PC-3 (cell line): ENCODE measurements around the gene CPA3. TPM values are rescaled to one million over a fixed set of nuclear protein-coding genes. Genes with fewer than 3 reads are reported as not detected.

Experiments used
- ATAC-seq: fragments of 200-7000 bp; cut with Tn5 transposase; 2 replicates; pipeline ENCODE4 v1.9.1; 2020; ENCODE audit warnings: mild to moderate bottlenecking, moderate library complexity
- BruUV-seq: library from RNA; stranded (reverse); fragments of 400-500 nt; replicated peaks from 2 replicates; lab custom pipeline; 2021; lab: Mats Ljungman, UMichigan
- CTCF ChIA-PET: fragments of 300-600 bp; sonication (Branson Sonifier 250); formaldehyde crosslinking; loops from one replicate; lab custom pipeline; 2022; ENCODE audit warnings: antibody characterized with exemption; lab: Charles Lee
- POLR2A ChIA-PET: fragments of 300-600 bp; sonication (Branson Sonifier 250); formaldehyde crosslinking; loops from one replicate; lab custom pipeline; 2022; ENCODE audit warnings: antibody characterized with exemption; ENCODE audit not compliant: unreplicated experiment; lab: Charles Lee
- DNase-seq: peaks from one replicate; pipeline ENCODE4 v3.0.0-alpha.2; 2015
- H2AFZ ChIP-seq: fragments of 300-600 bp; sonication (generic); 2 replicates; pipeline ENCODE4 v1.6.0; 2016; ENCODE audit warnings: antibody characterized with exemption, low read length
- H3F3A ChIP-seq: fragments of 300-600 bp; sonication (generic); one replicate; pipeline ENCODE4 v1.6.0; 2017; ENCODE audit warnings: antibody characterized with exemption, low read length, control low read depth, mild to moderate bottlenecking; ENCODE audit not compliant: unreplicated experiment
- H3K27ac ChIP-seq: fragments of 300-600 bp; sonication (generic); 2 replicates; pipeline ENCODE4 v1.5.1; 2016; ENCODE audit warnings: mild to moderate bottlenecking, low read length
- H3K27me3 ChIP-seq: fragments of 300-600 bp; sonication (generic); 2 replicates; pipeline ENCODE4 v1.6.1; 2016; ENCODE audit warnings: low read length, mixed read lengths
- H3K36me3 ChIP-seq: fragments of 300-600 bp; sonication (generic); 2 replicates; pipeline ENCODE4 v1.6.1; 2016; ENCODE audit warnings: low read depth, mixed run types, low read length, mixed read lengths
- H3K4me1 ChIP-seq: fragments of 300-600 bp; sonication (generic); 2 replicates; pipeline ENCODE4 v1.5.1; 2016; ENCODE audit warnings: low read length; ENCODE audit not compliant: insufficient read depth
- H3K4me2 ChIP-seq: fragments of 300-600 bp; sonication (generic); 2 replicates; pipeline ENCODE4 v1.6.0; 2016; ENCODE audit warnings: low read length
- H3K4me3 ChIP-seq: fragments of 300-600 bp; sonication (generic); 2 replicates; pipeline ENCODE4 v1.5.1; 2016; ENCODE audit warnings: mild to moderate bottlenecking, low read length, mixed read lengths
- H3K79me2 ChIP-seq: fragments of 300-600 bp; sonication (generic); 2 replicates; pipeline ENCODE4 v1.6.1; 2017; ENCODE audit warnings: low read length, mixed read lengths
- H3K9ac ChIP-seq: fragments of 300-600 bp; sonication (generic); 2 replicates; pipeline ENCODE4 v1.6.0; 2016; ENCODE audit warnings: mild to moderate bottlenecking, low read length
- H3K9me2 ChIP-seq: fragments of 300-600 bp; sonication (generic); replicated peaks from 2 replicates; pipeline ENCODE4 v1.6.1; 2016; ENCODE audit warnings: mixed run types, low read length, mixed read lengths
- H3K9me3 ChIP-seq: fragments of 300-600 bp; sonication (generic); 2 replicates; pipeline ENCODE4 v1.6.1; 2016; ENCODE audit warnings: low read length, mixed read lengths
- H4K20me1 ChIP-seq: fragments of 300-600 bp; sonication (generic); 2 replicates; pipeline ENCODE4 v1.6.1; 2016; ENCODE audit warnings: low read length, mixed read lengths
- CTCF ChIP-seq: fragments of 300-600 bp; sonication (generic); conservative IDR thresholded peaks from 2 replicates; pipeline ENCODE4 v1.5.1; 2017; ENCODE audit warnings: antibody characterized with exemption, low read depth, mild to moderate bottlenecking, low read length
- EZH2 ChIP-seq: fragments of 300-600 bp; sonication (generic); IDR thresholded peaks from one replicate; pipeline ENCODE4 v1.6.1; 2017; ENCODE audit warnings: antibody characterized with exemption, mild to moderate bottlenecking, low read length; ENCODE audit not compliant: unreplicated experiment
- EZH2phosphoT487 ChIP-seq: fragments of 300-600 bp; sonication (generic); IDR thresholded peaks from 2 replicates; pipeline ENCODE4 v1.6.1; 2018; ENCODE audit warnings: mild to moderate bottlenecking, antibody characterized with exemption, low read length, borderline replicate concordance
- intact Hi-C: fragments of 100-400 bp; cut with micrococcal nuclease; formaldehyde crosslinking; loops from 2 replicates; pipeline ENCODE4 v1.9.0; 2023
- total RNA-seq: library from RNA; depleted of rRNA; stranded (reverse); fragments of >200 nt; gene quantifications from 2 replicates; pipeline ENCODE4 v1.2.3, GENCODE V29; 2014

CPA3 gene
- total RNA-seq, 1 experiment from 2014 or later = not detected

DNA sequence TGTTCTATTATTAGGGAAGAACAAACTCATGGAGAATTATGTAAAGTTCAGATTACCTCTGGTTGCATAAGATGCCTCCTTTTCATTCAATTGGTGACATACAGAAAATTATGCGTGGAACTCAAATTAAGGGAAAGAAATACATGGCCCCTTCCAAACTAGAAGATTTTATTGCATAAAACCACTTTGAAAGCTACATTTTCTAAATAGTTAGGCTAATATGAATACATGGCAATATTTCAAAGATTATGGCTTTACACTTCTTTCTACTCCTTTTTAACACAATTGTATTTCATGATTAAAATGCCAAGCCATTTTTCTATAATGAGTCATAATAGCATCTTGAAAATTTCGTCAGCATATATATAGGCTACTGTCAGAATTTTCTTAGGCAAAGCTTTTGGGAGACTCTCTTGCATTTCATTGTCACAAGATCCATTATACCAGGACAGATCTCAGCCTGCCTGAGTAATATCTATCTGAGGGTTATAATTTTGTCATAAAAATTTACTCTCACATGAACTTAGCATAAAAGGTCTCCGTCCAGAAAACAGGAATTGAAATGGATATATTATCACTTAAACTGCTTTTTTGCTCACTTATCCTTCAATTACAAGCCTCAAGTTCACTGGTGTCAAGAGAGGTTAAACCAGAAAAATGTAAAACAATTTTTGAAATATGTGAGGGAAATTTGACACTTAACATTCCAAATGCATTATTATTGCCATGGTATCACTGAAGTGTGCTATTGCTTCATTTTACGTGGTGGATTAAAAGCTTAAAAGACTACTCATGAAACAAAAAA lies 37.1 kb downstream of the CPA3 start:
- ATAC-seq = no peak
- H3K9me2 ChIP-seq = no peaks in the 10 kb centered on the region

GRCh38 chr3:148903022-148903442 lies 37.9 kb downstream of the CPA3 start:
- Histone ChIP-seq H3K9me3 (no peaks in the 10 kb centered on the region), H3K27me3 (peaks cover 17% of the 10 kb centered on the region; the same call in 1 of the 2 replicates), H3K9ac (no peak overlapping the region), H3K79me2 (no peaks in the 10 kb centered on the region), H3F3A (no peaks in the 10 kb centered on the region), H3K9me2 (no peaks in the 10 kb centered on the region), H3K36me3 (no peaks in the 10 kb centered on the region), H3K27ac (no peak overlapping the region), H3K4me2 (no peak overlapping the region), H3K4me3 (no peak overlapping the region), H3K4me1 (0 out of 2 replicates have a peak, but pooled peaks cover 9% of the 10 kb centered on the region), H4K20me1 (no peaks in the 10 kb centered on the region), H2AFZ (no peak overlapping the region)
- peak; percentile 21 for DNase-seq
- CTCF ChIA-PET = no interaction called here
- ATAC-seq = no peak; the same call in 1 of the 2 replicates
- no peak for TF ChIP-seq EZH2
- TF ChIP-seq CTCF = no peak
- TF ChIP-seq EZH2phosphoT487 = no peak
- BruUV-seq = no TSS peak
- intact Hi-C loops = no loop called here
- POLR2A ChIA-PET = no interaction called here

More for the DNA sequence above, 37.1 kb downstream of the CPA3 start:
- peak; percentile 39 for DNase-seq
- Histone ChIP-seq H3K9ac (no peak overlapping the region), H3K27me3 (peaks cover 20% of the 10 kb centered on the region), H3K4me1 (0 out of 2 replicates have a peak, but pooled peaks cover 9% of the 10 kb centered on the region), H3K4me2 (no peak overlapping the region), H3K79me2 (no peaks in the 10 kb centered on the region), H3K4me3 (no peak overlapping the region), H3K36me3 (no peaks in the 10 kb centered on the region), H3K9me3 (no peaks in the 10 kb centered on the region), H4K20me1 (no peaks in the 10 kb centered on the region), H3K27ac (no peak overlapping the region), H3F3A (no peaks in the 10 kb centered on the region), H2AFZ (no peak overlapping the region)
- intact Hi-C loops = no loop called here
- BruUV-seq = no TSS peak
- POLR2A ChIA-PET = no interaction called here
- CTCF ChIA-PET = no interaction called here
- TF ChIP-seq EZH2 (no peak), CTCF (no peak), EZH2phosphoT487 (no peak)

DNA sequence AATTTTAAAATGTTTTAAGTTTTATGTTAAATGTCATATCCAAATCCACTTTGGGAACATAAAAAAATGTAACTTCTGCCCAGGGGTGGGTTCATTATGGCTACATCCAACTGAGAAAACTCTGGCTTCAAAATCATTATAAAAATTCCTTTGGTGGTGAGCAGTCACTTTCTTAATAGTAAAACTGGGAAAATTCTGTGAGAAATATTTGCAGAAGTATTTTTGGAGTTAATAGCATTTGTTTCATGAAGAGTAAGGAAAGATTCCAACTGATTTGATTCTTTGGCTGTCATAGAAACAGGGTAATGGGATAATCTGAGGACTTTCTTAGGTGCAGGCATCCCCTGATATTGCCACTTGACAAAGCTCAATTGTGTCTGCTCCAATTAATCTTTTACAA lies 38.8 kb downstream of the CPA3 start:
- ChIA-PET POLR2A (no interaction called here), CTCF (no interaction called here)
- Histone ChIP-seq H3K79me2 (no peaks in the 10 kb centered on the region), H3K27ac (no peak overlapping the region), H3K4me3 (no peak overlapping the region), H3K36me3 (no peaks in the 10 kb centered on the region), H3K4me2 (no peak overlapping the region), H3K4me1 (0 out of 2 replicates have a peak, but pooled peaks cover 9% of the 10 kb centered on the region), H3K9me3 (no peaks in the 10 kb centered on the region), H3K27me3 (peaks cover 17% of the 10 kb centered on the region; the same call in 1 of the 2 replicates), H3K9ac (no peak overlapping the region), H3F3A (no peaks in the 10 kb centered on the region), H4K20me1 (no peaks in the 10 kb centered on the region), H3K9me2 (no peaks in the 10 kb centered on the region), H2AFZ (no peak overlapping the region)
- intact Hi-C loops = no loop called here
- ATAC-seq (no peak), DNase-seq (no peak)
- TF ChIP-seq EZH2phosphoT487 = no peak
- no peak for TF ChIP-seq CTCF
- no peak for TF ChIP-seq EZH2
- no TSS peak for BruUV-seq
